Measurements from ENCODE around the gene NOTCH4. TPM values are rescaled to one million over a fixed set of nuclear protein-coding genes. Genes with fewer than 3 reads are reported as not detected.

Gene NOTCH4
- total and polyA plus RNA-seq, 2 of the 4 experiments (the other 2 are of a cell fraction): 0.96 to 1.3 TPM

DNA sequence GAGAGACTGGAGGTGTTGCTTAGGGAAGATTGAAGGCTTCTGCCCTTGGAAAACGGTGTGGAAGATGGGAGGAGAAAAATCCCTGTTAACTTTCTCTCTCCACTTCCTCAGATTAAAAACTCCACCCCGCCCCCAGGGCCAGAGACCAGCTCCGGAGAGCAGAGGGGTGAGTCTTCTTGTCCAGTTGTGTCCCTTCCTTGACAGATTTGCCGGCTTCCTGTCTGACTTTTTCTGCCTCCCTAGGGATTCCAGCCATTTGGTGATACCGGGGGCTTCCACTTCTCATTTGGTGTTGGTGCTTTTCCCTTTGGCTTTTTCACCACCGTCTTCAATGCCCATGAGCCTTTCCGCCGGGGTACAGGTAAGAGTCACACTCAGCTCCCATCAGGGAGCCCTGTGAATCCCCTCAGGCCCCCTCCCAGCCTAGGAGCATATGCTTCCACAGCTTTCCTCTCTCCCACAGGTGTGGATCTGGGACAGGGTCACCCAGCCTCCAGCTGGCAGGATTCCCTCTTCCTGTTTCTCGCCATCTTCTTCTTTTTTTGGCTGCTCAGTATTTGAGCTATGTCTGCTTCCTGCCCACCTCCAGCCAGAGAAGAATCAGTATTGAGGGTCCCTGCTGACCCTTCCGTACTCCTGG lies 44.0 kb downstream of the NOTCH4 start:
- peaks cover 12 to 47% of the 10 kb centered on the region in 2 experiments for H3K79me1 ChIP-seq (ENCODE audit: low read depth in 1 of 2, low read length in 2 of 2)
- H4K8ac ChIP-seq (ENCODE audit: low read depth in 2 of 2, low read length in 2 of 2): no peak overlapping the region
- H3K4me3 ChIP-seq (ENCODE audit: insufficient read depth, low read depth, low read length): no peak overlapping the region
- no peak overlapping the region for H2AK5ac ChIP-seq (ENCODE audit: low read depth, low read length)
- no peak overlapping the region for H3K56ac ChIP-seq (ENCODE audit: extremely low read depth, insufficient read depth, low read length)
- no peak for DNase-seq
- no peak overlapping the region for H3K23ac ChIP-seq (ENCODE audit: low read depth, low read length)
- no peak overlapping the region for H3K27ac ChIP-seq (ENCODE audit: insufficient read depth, low read length)
- H3K9me3 ChIP-seq (ENCODE audit: control insufficient read depth, insufficient read depth, low read length): no peaks in the 10 kb centered on the region
- H3K18ac ChIP-seq (ENCODE audit: low read depth, low read length): no peak overlapping the region
- peaks cover 4% of the 10 kb centered on the region for H3K4me1 ChIP-seq (ENCODE audit: control insufficient read depth, insufficient read depth, low read length)
- H4K91ac ChIP-seq (ENCODE audit: insufficient read depth, low read depth, low read length): no peak overlapping the region
- BruUV-seq (replicated peaks): no TSS peak
- H3K9me1 ChIP-seq (ENCODE audit: insufficient read depth, low read length): peaks cover 18% of the 10 kb centered on the region
- in situ Hi-C loops (cut with MboI; ENCODE audit: low sequenced_read_pairs): loop anchor here (10.0 to 25.0 kb wide), 2 partner anchors 205 to 782 kb away; partner anchors contain the start of genes BRD2, DXO and HLA-DMA
- no peak overlapping the region for H2BK20ac ChIP-seq (ENCODE audit: low read depth, low read length)
- peaks cover 21% of the 10 kb centered on the region; the same call in 1 of the 2 replicates for H3K36me3 ChIP-seq (ENCODE audit: control insufficient read depth, insufficient read depth, low read length)
- ChIA-PET POLR2A (ENCODE audit: unreplicated experiment) (no interaction called here), CTCF (interaction anchor here (0.5 kb wide), 1 partner anchor 75 kb away, joined by 3 read pairs; no protein-coding TSS in a partner anchor)
- peaks cover 3% of the 10 kb centered on the region; the same call in 1 of the 2 replicates for H4K20me1 ChIP-seq (ENCODE audit: insufficient read depth, low read length)
- no peak overlapping the region for H4K5ac ChIP-seq (ENCODE audit: low read depth, low read length)
- H3K9ac ChIP-seq (ENCODE audit: low read depth, low read length): no peak overlapping the region
- no CpG with 5 or more reads among the region's 10 CpGs for WGBS, 2 experiments (ENCODE audit: extremely low coverage in 2 of 2, insufficient read length in 1 of 2)
- H2BK5ac ChIP-seq (ENCODE audit: low read depth, low read length, poor library complexity, severe bottlenecking): no peak overlapping the region
- no peak for TF ChIP-seq MAFK (IDR thresholded peaks at IDR 0.05; ENCODE audit: low read depth, low read length)
- no peak for TF ChIP-seq ELK1 (IDR thresholded peaks at IDR 0.05; ENCODE audit: borderline replicate concordance, low read depth, low read length)
- no peak for TF ChIP-seq RFX5 (IDR thresholded peaks at IDR 0.05; ENCODE audit: low read depth, low read length)
- TF ChIP-seq MAZ (IDR thresholded peaks at IDR 0.05; ENCODE audit: borderline replicate concordance, low read depth, low read length): no peak
- no peak overlapping the region for H2BK15ac ChIP-seq (ENCODE audit: low read depth, low read length)
- dilution Hi-C loops (cut with HindIII; ENCODE audit: low sequenced_read_pairs, unreplicated experiment): no loop called here
- H3K27me3 ChIP-seq (ENCODE audit: control insufficient read depth, insufficient read depth, low read length): no peaks in the 10 kb centered on the region
- no peak overlapping the region for H3K4ac ChIP-seq (ENCODE audit: low read depth, low read length)
- ATAC-seq (ENCODE audit: low read depth): no peak
- no peak overlapping the region for H2AK9ac ChIP-seq (replicated peaks; ENCODE audit: low read depth, low read length, poor library complexity)
- no peak overlapping the region for H2AFZ ChIP-seq (replicated peaks; ENCODE audit: low read length, poor library complexity)
- no peak overlapping the region for H3K4me2 ChIP-seq (ENCODE audit: low read depth, low read length)
- intact Hi-C loops (cut with micrococcal nuclease): loop anchor here (5.0 kb wide), 1 partner anchor 63 kb away; no protein-coding TSS in a partner anchor
- no peak overlapping the region for H3K14ac ChIP-seq (replicated peaks; ENCODE audit: low read depth, low read length)
- no peak overlapping the region for H2BK120ac ChIP-seq (ENCODE audit: low read depth, low read length)
